Measurements from ENCODE around the gene CLPTM1L.

CLPTM1L gene

GRCh38 chr5:1321576-1321975 is 23.3 kb downstream of the CLPTM1L start:
- Histone ChIP-seq H3K9me3 (ENCODE audit: control insufficient read depth in 1 of 2, low read length in 2 of 2) (no peaks in the 10 kb centered on the region), H3K36me3 (ENCODE audit: control insufficient read depth in 1 of 2, insufficient read depth in 2 of 2, low read length in 2 of 2) (peaks cover 38 to 84% of the 10 kb centered on the region in 2 donors), H3K4me1 (ENCODE audit: control insufficient read depth in 1 of 2, insufficient read depth in 2 of 2, low read length in 2 of 2) (peaks cover 8 to 9% of the 10 kb centered on the region in 2 donors)

GRCh38 chr5:1320436-1321344 is 24.2 kb downstream of the CLPTM1L start:
- Histone ChIP-seq H3K36me3 (ENCODE audit: control insufficient read depth in 1 of 2, insufficient read depth in 2 of 2, low read length in 2 of 2) (peaks cover 38 to 78% of the 10 kb centered on the region in 2 donors), H3K27me3 (ENCODE audit: control insufficient read depth in 1 of 2, insufficient read depth in 2 of 2, low read length in 2 of 2) (no peaks in the 10 kb centered on the region), H3K4me1 (ENCODE audit: control insufficient read depth in 1 of 2, insufficient read depth in 2 of 2, low read length in 2 of 2) (peaks cover 17 to 18% of the 10 kb centered on the region in 2 donors), H3K4me3 (ENCODE audit: low read depth in 1 of 2, low read length in 2 of 2) (no peak overlapping the region), H3K27ac (ENCODE audit: low read depth, low read length) (no peak overlapping the region), H3K9me3 (ENCODE audit: control insufficient read depth in 1 of 2, low read length in 2 of 2) (no peaks in the 10 kb centered on the region), H3K9ac (ENCODE audit: low read depth in 1 of 2, low read length in 2 of 2) (no peak overlapping the region)

More at GRCh38 chr5:1321576-1321975, 23.3 kb downstream of the CLPTM1L start:
- Histone ChIP-seq H3K4me3 (ENCODE audit: low read depth in 1 of 2, low read length in 2 of 2) (no peak overlapping the region), H3K27ac (ENCODE audit: low read depth, low read length) (no peak overlapping the region), H3K27me3 (ENCODE audit: control insufficient read depth in 1 of 2, insufficient read depth in 2 of 2, low read length in 2 of 2) (no peaks in the 10 kb centered on the region), H3K9ac (ENCODE audit: low read depth in 1 of 2, low read length in 2 of 2) (no peak overlapping the region)

GRCh38 chr5:1319436-1320256 is 25.3 kb downstream of the CLPTM1L start:
- H3K9ac ChIP-seq (ENCODE audit: low read depth in 1 of 2, low read length in 2 of 2), result no peak overlapping the region
- H3K36me3 ChIP-seq (ENCODE audit: control insufficient read depth in 1 of 2, insufficient read depth in 2 of 2, low read length in 2 of 2), result peaks cover 35 to 68% of the 10 kb centered on the region in 2 donors
- H3K4me1 ChIP-seq (ENCODE audit: control insufficient read depth in 1 of 2, insufficient read depth in 2 of 2, low read length in 2 of 2), result peaks cover 27 to 28% of the 10 kb centered on the region in 2 donors
- no peaks in the 10 kb centered on the region for H3K9me3 ChIP-seq (ENCODE audit: control insufficient read depth in 1 of 2, low read length in 2 of 2)
- no peak overlapping the region for H3K27ac ChIP-seq (ENCODE audit: low read depth, low read length)
- no peaks in the 10 kb centered on the region for H3K27me3 ChIP-seq (ENCODE audit: control insufficient read depth in 1 of 2, insufficient read depth in 2 of 2, low read length in 2 of 2)
- H3K4me3 ChIP-seq (ENCODE audit: low read depth in 1 of 2, low read length in 2 of 2), result no peak overlapping the region

- H3K27ac ChIP-seq (ENCODE audit: low read depth, low read length), result no peak overlapping the region
- no peaks in the 10 kb centered on the region for H3K9me3 ChIP-seq (ENCODE audit: control insufficient read depth in 1 of 2, low read length in 2 of 2)
- H3K36me3 ChIP-seq (ENCODE audit: control insufficient read depth in 1 of 2, insufficient read depth in 2 of 2, low read length in 2 of 2), result peaks cover 27 to 59% of the 10 kb centered on the region in 2 donors
- no peaks in the 10 kb centered on the region for H3K27me3 ChIP-seq (ENCODE audit: control insufficient read depth in 1 of 2, insufficient read depth in 2 of 2, low read length in 2 of 2)
- no peak overlapping the region for H3K9ac ChIP-seq (ENCODE audit: low read depth in 1 of 2, low read length in 2 of 2)
- peaks cover 34 to 36% of the 10 kb centered on the region in 2 donors for H3K4me1 ChIP-seq (ENCODE audit: control insufficient read depth in 1 of 2, insufficient read depth in 2 of 2, low read length in 2 of 2)
- no peak overlapping the region for H3K4me3 ChIP-seq (ENCODE audit: low read depth in 1 of 2, low read length in 2 of 2)
Measured at GRCh38 chr5:1318659-1319251, 26.1 kb downstream of the CLPTM1L start.

GRCh38 chr5:1317921-1318565 is 26.9 kb downstream of the CLPTM1L start:
- no peak overlapping the region for H3K4me3 ChIP-seq (ENCODE audit: low read depth in 1 of 2, low read length in 2 of 2)
- peaks cover 39 to 43% of the 10 kb centered on the region in 2 donors for H3K4me1 ChIP-seq (ENCODE audit: control insufficient read depth in 1 of 2, insufficient read depth in 2 of 2, low read length in 2 of 2)
- no peak overlapping the region for H3K27ac ChIP-seq (ENCODE audit: low read depth, low read length)
- H3K27me3 ChIP-seq (ENCODE audit: control insufficient read depth in 1 of 2, insufficient read depth in 2 of 2, low read length in 2 of 2), result no peaks in the 10 kb centered on the region
- H3K9me3 ChIP-seq (ENCODE audit: control insufficient read depth in 1 of 2, low read length in 2 of 2), result no peaks in the 10 kb centered on the region
- peaks cover 25 to 52% of the 10 kb centered on the region in 2 donors for H3K36me3 ChIP-seq (ENCODE audit: control insufficient read depth in 1 of 2, insufficient read depth in 2 of 2, low read length in 2 of 2)
- no peak overlapping the region for H3K9ac ChIP-seq (ENCODE audit: low read depth in 1 of 2, low read length in 2 of 2)

- H3K4me1 ChIP-seq (ENCODE audit: control insufficient read depth in 1 of 2, insufficient read depth in 2 of 2, low read length in 2 of 2), result peaks cover 41 to 45% of the 10 kb centered on the region in 2 donors
- peak overlapping the region; percentile 56 to 63 for H3K4me3 ChIP-seq (ENCODE audit: low read depth in 1 of 2, low read length in 2 of 2)
- H3K27ac ChIP-seq (ENCODE audit: low read depth, low read length), result peak overlapping the region; percentile 46
- H3K27me3 ChIP-seq (ENCODE audit: control insufficient read depth in 1 of 2, insufficient read depth in 2 of 2, low read length in 2 of 2), result no peaks in the 10 kb centered on the region
- peak overlapping the region; percentile 35 to 41 for H3K9ac ChIP-seq (ENCODE audit: low read depth in 1 of 2, low read length in 2 of 2)
- H3K36me3 ChIP-seq (ENCODE audit: control insufficient read depth in 1 of 2, insufficient read depth in 2 of 2, low read length in 2 of 2), result peaks cover 25 to 40% of the 10 kb centered on the region in 2 donors
- H3K9me3 ChIP-seq (ENCODE audit: control insufficient read depth in 1 of 2, low read length in 2 of 2), result no peaks in the 10 kb centered on the region
Measured at GRCh38 chr5:1316588-1317340, 28.1 kb downstream of the CLPTM1L start.

GRCh38 chr5:1315709-1316587 is 29.0 kb downstream of the CLPTM1L start:
- Histone ChIP-seq H3K36me3 (ENCODE audit: control insufficient read depth in 1 of 2, insufficient read depth in 2 of 2, low read length in 2 of 2) (peaks cover 19 to 32% of the 10 kb centered on the region in 2 donors), H3K27ac (ENCODE audit: low read depth, low read length) (peak overlapping the region; percentile 46), H3K4me1 (ENCODE audit: control insufficient read depth in 1 of 2, insufficient read depth in 2 of 2, low read length in 2 of 2) (peaks cover 41 to 45% of the 10 kb centered on the region in 2 donors), H3K9ac (ENCODE audit: low read depth in 1 of 2, low read length in 2 of 2) (peak overlapping the region; percentile 35 to 41), H3K4me3 (ENCODE audit: low read depth in 1 of 2, low read length in 2 of 2) (peak overlapping the region; percentile 56 to 63), H3K9me3 (ENCODE audit: control insufficient read depth in 1 of 2, low read length in 2 of 2) (peaks cover 0 to 1% of the 10 kb centered on the region in 2 donors), H3K27me3 (ENCODE audit: control insufficient read depth in 1 of 2, insufficient read depth in 2 of 2, low read length in 2 of 2) (no peaks in the 10 kb centered on the region)

- Histone ChIP-seq H3K4me3 (ENCODE audit: low read depth in 1 of 2, low read length in 2 of 2) (peak overlapping the region in 1 of 2 donors; percentile 9), H3K27me3 (ENCODE audit: control insufficient read depth in 1 of 2, insufficient read depth in 2 of 2, low read length in 2 of 2) (peaks cover 0 to 2% of the 10 kb centered on the region in 2 donors), H3K9me3 (ENCODE audit: control insufficient read depth in 1 of 2, low read length in 2 of 2) (peaks cover 0 to 3% of the 10 kb centered on the region in 2 donors), H3K9ac (ENCODE audit: low read depth in 1 of 2, low read length in 2 of 2) (no peak overlapping the region), H3K4me1 (ENCODE audit: control insufficient read depth in 1 of 2, insufficient read depth in 2 of 2, low read length in 2 of 2) (peaks cover 41 to 45% of the 10 kb centered on the region in 2 donors), H3K36me3 (ENCODE audit: control insufficient read depth in 1 of 2, insufficient read depth in 2 of 2, low read length in 2 of 2) (peaks cover 13 to 24% of the 10 kb centered on the region in 2 donors), H3K27ac (ENCODE audit: low read depth, low read length) (no peak overlapping the region)
Measured at GRCh38 chr5:1315018-1315708, 29.7 kb downstream of the CLPTM1L start.
